GM18951 (cell line): ENCODE measurements around the gene NFATC3.

Source experiments
- POLR2A ChIP-seq: IDR thresholded peaks from 4 replicates; pipeline ENCODE4 v1.6.1; 2011; ENCODE audit warnings: mild to moderate bottlenecking; ENCODE audit not compliant: insufficient read length, insufficient read depth; ENCODE audit errors: extremely low read depth
- in situ Hi-C: fragments of 300-500 bp; cut with MboI; formaldehyde crosslinking; loops from one replicate; pipeline ENCODE4 v1.12.0; 2022; ENCODE audit warnings: low sequenced_read_pairs, mixed read lengths, inconsistent platforms; ENCODE audit not compliant: unreplicated experiment

The NFATC3 gene

GRCh38 chr16:68267612-68268405 lies 182.6 kb downstream of the NFATC3 start:
- in situ Hi-C loops, result no loop called here
- no peak for TF ChIP-seq POLR2A

GRCh38 chr16:68269793-68270192 lies 184.6 kb downstream of the NFATC3 start:
- in situ Hi-C loops, result no loop called here
- no peak for TF ChIP-seq POLR2A

GRCh38 chr16:68270353-68270752 lies 185.2 kb downstream of the NFATC3 start:
- in situ Hi-C loops, result no loop called here
- TF ChIP-seq POLR2A, result no peak

- no peak for TF ChIP-seq POLR2A
- in situ Hi-C loops, result no loop called here
These were observed 187.5 kb downstream of the NFATC3 start for GRCh38 chr16:68272507-68273209.

GRCh38 chr16:68273459-68273858 lies 188.3 kb downstream of the NFATC3 start:
- in situ Hi-C loops, result no loop called here
- no peak for TF ChIP-seq POLR2A

- no peak for TF ChIP-seq POLR2A
- in situ Hi-C loops, result no loop called here
These were observed 188.7 kb downstream of the NFATC3 start for GRCh38 chr16:68273896-68274295.

- no peak for TF ChIP-seq POLR2A
- in situ Hi-C loops, result no loop called here
These were observed 189.3 kb downstream of the NFATC3 start for GRCh38 chr16:68274441-68274840.

GRCh38 chr16:68275611-68276191 lies 190.5 kb downstream of the NFATC3 start:
- TF ChIP-seq POLR2A, result no peak
- in situ Hi-C loops, result no loop called here

- no peak for TF ChIP-seq POLR2A
- in situ Hi-C loops, result no loop called here
These were observed 191.1 kb downstream of the NFATC3 start for GRCh38 chr16:68276223-68276622.
